Dermis microvascular lymphatic vessel endothelial cell (primary cell): ENCODE measurements around the gene MCTP1. TPM values are rescaled to one million over a fixed set of nuclear protein-coding genes. Genes with fewer than 3 reads are reported as not detected.

Experiments used
- DNase-seq, 2 donors: peaks; one replicate each; pipeline versions ENCODE4 v3.0.0 to v3.0.0-alpha.2; 2010; ENCODE audit warnings: low read depth in 2 of 2
- total RNA-seq: library from RNA; depleted of rRNA; stranded (reverse); fragments of >200 nt; gene quantifications from 2 replicates; pipeline ENCODE4 v1.2.1, GENCODE V29; 2014

The MCTP1 gene
- total RNA-seq, 1 donor from 2014 or later: 38.8 TPM

DNA sequence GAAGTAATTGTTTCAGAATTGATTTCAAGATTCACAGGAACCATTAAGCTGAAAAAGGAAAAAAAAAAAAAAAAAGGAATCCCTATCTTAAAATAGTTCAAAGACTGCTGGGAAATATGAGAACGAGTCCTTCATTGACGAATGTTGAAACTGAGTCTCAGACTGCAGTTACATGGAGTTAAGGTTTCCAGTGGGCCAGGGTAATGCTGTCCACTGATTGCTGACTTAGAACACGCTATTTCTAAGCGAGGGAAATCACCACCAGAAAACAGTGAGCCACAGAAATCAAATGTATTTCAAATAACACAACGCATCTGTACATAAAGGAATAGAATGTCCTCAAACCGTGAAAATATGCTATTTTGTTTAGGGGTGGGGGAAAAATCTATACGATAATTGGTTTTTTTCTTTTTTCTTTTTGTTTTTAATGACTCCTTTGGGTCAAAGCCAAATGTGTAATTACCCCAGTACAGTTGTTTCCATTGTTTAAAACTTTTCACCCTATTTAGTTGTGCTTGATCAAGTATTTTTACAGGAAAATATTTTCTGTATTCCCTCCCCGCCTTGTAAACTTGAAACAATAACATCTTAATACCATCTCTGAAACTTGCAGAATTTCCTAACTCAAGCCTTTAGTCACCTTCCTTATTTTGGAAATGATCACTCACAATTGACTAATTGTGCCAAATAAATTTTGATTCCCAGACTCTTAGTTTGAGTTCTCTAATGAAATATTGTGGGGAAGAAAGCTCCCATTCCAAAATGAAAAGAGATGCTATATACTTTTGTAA lies 208.3 kb downstream of the MCTP1 start:
- peak; percentile 40 to 62 for DNase-seq

DNA sequence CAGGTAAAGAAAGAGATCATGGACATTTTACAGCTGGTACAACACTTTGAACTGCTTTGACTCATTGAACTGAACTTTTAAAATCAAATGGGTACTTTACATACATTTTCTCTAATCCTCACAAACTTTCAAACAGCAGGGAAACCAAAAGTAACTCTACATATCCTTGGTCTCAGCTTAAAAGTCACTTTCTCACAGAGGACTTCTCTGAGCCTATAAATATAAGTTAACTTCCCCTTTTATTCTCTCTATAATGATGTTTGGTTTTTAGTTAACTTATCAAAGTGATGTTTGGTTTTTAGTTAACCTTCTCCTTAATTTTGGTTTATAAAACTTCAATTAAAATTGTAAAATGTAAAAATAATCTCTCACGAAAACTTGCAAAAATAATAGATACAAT lies 209.8 kb downstream of the MCTP1 start:
- DNase-seq: no peak

- no peak for DNase-seq
These were observed 212.6 kb downstream of the MCTP1 start for GRCh38 chr5:95072281-95072680.

GRCh38 chr5:95070866-95071265 lies 214.0 kb downstream of the MCTP1 start:
- DNase-seq: no peak

- no peak for DNase-seq
These were observed 214.4 kb downstream of the MCTP1 start for GRCh38 chr5:95070453-95070852.

GRCh38 chr5:95069948-95070347 lies 214.9 kb downstream of the MCTP1 start:
- peak in 1 of 2 donors; percentile 41 for DNase-seq

DNA sequence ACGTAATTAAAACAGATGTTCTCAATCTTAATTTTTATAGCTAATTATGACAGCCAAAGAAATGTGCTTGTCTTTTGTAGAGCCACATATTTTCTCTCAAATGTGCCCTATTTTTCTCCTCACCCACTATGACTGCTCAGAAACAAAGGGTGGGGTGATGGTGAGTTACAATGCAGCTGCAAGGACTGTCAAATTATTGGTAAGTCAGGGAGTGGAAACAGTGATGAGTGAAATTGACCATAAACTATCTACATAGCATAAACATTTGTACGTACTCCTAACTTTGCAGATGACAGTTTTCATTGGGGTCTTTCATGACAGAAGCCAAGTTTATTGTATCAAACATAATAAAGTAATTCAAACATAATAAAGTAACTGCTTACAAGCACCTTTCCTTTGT lies 215.9 kb downstream of the MCTP1 start:
- DNase-seq: no peak

DNA sequence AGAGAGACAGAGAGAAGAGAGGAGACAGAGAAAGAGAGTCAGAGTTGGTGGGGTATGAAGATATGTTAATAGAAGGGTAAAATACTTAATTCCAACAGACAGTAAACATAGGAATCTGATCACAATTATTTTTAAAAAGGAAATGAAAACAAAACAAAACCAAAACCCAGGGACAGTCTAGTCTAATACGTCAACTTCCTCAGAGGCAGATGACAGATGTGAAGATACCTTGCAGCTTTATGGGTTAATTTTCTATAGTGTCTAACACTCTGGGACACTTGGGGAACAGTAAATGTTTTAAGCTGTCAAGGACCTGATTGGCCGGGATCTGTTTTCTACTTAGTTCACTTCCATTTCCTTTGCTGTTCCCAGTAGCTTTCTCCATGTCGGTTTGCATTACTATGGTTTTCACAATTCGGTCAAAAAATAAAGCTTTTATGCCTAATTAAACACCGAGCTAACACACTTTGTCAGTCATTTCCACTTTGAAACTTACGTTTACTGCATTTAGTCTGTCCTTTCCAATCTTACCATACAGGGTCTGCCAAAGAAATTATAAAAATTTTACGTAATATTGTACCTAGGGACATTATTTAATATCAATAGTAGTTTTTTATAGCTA lies 216.5 kb downstream of the MCTP1 start:
- no peak for DNase-seq

DNA sequence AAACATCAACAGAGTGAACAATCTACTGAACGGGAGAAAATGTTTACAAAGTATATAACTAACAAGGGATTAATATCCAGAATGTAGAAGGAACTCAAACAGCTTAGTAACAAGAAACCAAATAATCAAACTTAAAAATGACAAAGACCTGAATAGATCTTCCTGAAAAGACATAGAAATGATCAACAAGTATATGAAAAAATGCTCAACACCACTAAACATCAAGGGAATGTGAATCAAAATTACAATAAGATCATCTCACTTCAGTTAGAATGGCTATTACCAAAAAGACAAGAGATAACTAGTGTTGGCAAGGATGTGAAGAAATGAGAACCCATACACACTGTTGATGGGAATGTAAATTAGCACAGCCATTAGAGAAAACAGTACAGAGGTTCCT lies 218.8 kb downstream of the MCTP1 start:
- DNase-seq: no peak

GRCh38 chr5:95063492-95063891 lies 221.4 kb downstream of the MCTP1 start:
- no peak for DNase-seq

- DNase-seq: peak in 1 of 2 donors; percentile 29
These were observed 224.8 kb downstream of the MCTP1 start for GRCh38 chr5:95060098-95060497.

- no peak for DNase-seq
These were observed 225.3 kb downstream of the MCTP1 start for GRCh38 chr5:95059636-95060035.

GRCh38 chr5:95057615-95058014 lies 227.3 kb downstream of the MCTP1 start:
- DNase-seq: no peak

DNA sequence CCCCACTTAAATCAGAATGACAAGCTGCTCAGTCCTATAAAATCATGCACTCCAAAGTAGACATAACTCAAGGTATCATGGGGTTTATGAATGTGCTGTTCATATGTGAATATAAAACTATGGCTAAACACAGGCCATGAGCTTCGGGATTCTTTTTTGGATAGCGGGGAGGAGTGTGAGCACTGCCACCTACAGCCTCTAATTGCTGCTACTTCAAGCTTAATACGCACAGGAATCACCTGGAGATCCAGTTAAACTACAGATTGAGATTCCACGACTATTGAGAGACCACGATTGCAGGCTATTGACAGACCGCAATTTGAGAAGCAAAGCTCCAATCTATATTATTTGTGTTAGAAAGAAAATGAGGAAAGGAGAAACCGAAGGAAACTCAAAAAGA lies 231.6 kb downstream of the MCTP1 start:
- no peak for DNase-seq

GRCh38 chr5:95050708-95051107 lies 234.2 kb downstream of the MCTP1 start:
- DNase-seq: peak in 1 of 2 donors; percentile 32

DNA sequence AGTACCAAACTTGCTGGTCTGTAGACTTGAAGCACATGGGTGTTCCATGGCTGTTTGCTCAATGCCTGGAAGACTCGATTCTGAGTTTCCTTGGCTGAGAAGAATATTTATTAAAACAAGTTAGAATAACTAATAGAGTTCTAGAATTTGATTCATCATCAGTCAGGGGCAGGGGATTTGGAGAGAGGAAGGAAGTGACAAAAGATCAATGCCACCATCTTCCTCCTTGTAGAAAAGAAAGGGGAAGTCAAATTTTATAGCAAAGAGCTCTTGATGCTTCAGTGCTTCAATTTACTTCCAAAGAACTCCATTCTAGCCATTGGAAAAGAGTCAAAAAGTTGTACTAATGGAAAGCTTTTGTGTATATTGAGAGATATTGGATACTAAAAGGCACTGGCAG lies 236.3 kb downstream of the MCTP1 start:
- DNase-seq: no peak

DNA sequence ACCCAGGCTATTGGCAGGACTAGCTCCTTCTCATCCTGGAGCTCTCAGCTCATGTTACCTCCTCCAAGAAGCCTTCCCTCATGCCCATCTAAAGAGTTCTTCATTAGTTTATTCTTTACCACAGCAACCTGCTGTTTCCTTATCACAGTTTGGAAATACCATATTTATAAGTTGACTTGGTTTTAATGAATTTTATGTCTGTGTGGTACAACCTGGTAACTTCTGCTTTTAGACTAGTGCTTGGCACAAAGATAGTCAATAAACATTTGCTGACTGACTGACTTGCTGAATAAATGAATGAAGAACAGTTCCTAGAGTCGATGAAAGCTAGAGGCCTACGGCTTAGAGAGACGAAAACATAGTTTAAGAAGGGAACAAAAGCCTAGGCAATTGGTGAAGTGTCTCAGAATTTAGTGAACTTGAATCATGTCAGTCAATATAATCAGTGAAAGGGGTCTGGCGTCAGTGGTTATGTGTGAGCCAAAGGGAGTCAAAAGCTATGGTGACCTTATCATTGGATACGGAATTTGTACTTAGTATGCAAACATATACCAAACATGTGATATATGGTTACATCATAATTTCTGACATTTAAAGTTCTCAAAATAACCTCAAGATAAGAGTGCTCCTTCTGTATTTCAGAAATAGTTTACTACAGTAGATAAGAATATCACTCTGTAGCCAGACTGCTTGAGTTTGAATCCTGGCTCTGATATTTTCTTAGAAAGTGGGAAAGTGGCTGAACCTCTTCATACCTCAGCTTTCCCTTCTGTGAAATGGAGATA lies 239.5 kb downstream of the MCTP1 start:
- no peak for DNase-seq

GRCh38 chr5:95044096-95044495 lies 240.8 kb downstream of the MCTP1 start:
- DNase-seq: no peak

GRCh38 chr5:95043648-95044047 lies 241.2 kb downstream of the MCTP1 start:
- no peak for DNase-seq

GRCh38 chr5:95043234-95043633 lies 241.7 kb downstream of the MCTP1 start:
- peak in 1 of 2 donors; percentile 34 for DNase-seq

GRCh38 chr5:95042037-95042436 lies 242.9 kb downstream of the MCTP1 start:
- no peak for DNase-seq

DNA sequence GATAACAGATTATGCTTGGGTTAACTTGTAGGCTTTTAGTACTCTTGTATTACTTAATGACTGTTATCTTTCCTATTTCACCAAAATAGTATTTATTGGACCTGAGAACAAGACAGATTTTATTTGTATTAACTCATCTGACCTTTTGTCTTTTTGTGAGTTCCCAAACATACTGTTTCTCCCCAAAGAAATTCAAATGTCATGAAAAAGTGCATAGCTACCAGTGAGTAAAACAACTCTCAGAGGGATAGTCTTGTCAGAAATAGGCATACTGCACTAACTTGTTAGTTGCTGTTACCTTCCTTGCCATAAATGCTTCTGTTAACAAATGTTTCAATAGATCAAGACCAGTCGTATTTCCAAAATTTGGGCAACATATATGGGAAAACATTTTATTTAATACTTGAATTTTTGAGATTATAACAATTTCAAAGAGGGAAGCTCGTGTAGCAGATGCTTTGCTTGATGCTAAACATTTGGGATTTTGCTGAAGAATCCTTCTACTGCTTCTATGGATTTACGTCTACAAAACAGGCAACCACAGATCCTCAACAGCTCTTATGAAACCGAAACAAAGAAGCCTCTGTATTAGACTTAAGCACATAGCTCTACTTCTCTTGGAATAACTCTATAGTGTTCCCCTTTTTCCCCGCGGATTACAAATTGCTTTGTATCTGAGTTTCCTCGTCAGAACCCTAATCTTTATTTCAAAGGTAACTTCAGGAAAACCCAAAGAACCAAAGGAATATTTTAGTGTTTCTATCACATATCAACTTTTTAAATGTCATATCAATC lies 248.8 kb downstream of the MCTP1 start:
- DNase-seq: no peak
